OCI-M2 (cell line): ENCODE data around the gene CFAP251.

ENCODE experiments used
- DNase-seq: peaks from one replicate; lab custom pipeline; 2025; ENCODE audit not compliant: unreplicated experiment; lab: John Stamatoyannopoulos, UW

The CFAP251 gene

GRCh38 chr12:122051231-122051876 lies 133.0 kb downstream of the CFAP251 start:
- DNase-seq = no peak

GRCh38 chr12:122052285-122052684 lies 133.9 kb downstream of the CFAP251 start:
- DNase-seq = no peak
